A549 (cell line): ENCODE data around the gene WFDC1.

ENCODE experiments used
- CTCF ChIP-seq: fragments of >200 bp; sonication (Bioruptor Twin); formaldehyde crosslinking; IDR thresholded peaks from 3 replicates; pipeline ENCODE4 v1.5.1; 2016
- ESRRA ChIP-seq: fragments of 150-350 bp; IDR thresholded peaks from 2 replicates; pipeline ENCODE4 v1.6.1; 2014; ENCODE audit warnings: mild to moderate bottlenecking, low read length, borderline replicate concordance

- TF ChIP-seq CTCF = no peak
- no peak for TF ChIP-seq ESRRA
Observed at GRCh38 chr16:84306564-84306963, 11.9 kb downstream of the WFDC1 start.
